HepG2 (cell line): Measurements from ENCODE around the gene SEMA4C.

ENCODE experiments used
- NR2C2 ChIP-seq: sonication (generic); formaldehyde crosslinking; IDR thresholded peaks from 2 replicates; pipeline ENCODE4 v1.4.0; 2020; ENCODE audit warnings: missing genetic modification reagents, mild to moderate bottlenecking, moderate library complexity, borderline replicate concordance
- PHF21A ChIP-seq: sonication (generic); formaldehyde crosslinking; IDR thresholded peaks from 2 replicates; pipeline ENCODE4 v1.5.0; 2020; ENCODE audit warnings: mild to moderate bottlenecking, missing genetic modification reagents

- TF ChIP-seq NR2C2 (CRISPR knock-in tag) (no peak), PHF21A (CRISPR knock-in tag) (no peak)
These were observed 4.4 kb upstream of the SEMA4C start for GRCh38 chr2:96874198-96874831.
